Heart right ventricle (tissue), 16 donors: ENCODE data around the gene TIMM10B. TPM values are rescaled to one million over a fixed set of nuclear protein-coding genes. Genes with fewer than 3 reads are reported as not detected.
A peak's percentile ranks its signal among the peaks of the same experiment; 100 is the strongest.

Source experiments
- ATAC-seq, 8 donors: fragments of 200-7000 bp; cut with Tn5 transposase; one replicate each; pipeline ENCODE4 v1.9.1; 2020; ENCODE audit warnings: mild to moderate bottlenecking in 8 of 8, moderate library complexity in 8 of 8, moderate number of reproducible peaks in 1 of 8
- DNase-seq, 2 donors: peaks; one replicate each; pipeline ENCODE4 v3.0.0-alpha.2; 2020
- H3K27ac ChIP-seq, 10 donors: fragments of 200-600 bp; sonication (generic) in 2 of 10; one replicate each; pipeline versions ENCODE4 v1.5.0 to v1.8.0; 2020 to 2022; ENCODE audit warnings: mild to moderate bottlenecking in 3 of 10
- H3K27me3 ChIP-seq, 7 donors: fragments of 200-600 bp; one replicate each; pipeline ENCODE4 v1.8.0; 2021 to 2022; ENCODE audit warnings: mild to moderate bottlenecking in 2 of 7
- H3K36me3 ChIP-seq, 9 donors: fragments of 200-600 bp; sonication (generic) in 1 of 9; one replicate each; pipeline versions ENCODE4 v1.5.0 to v1.8.0; 2020 to 2022; ENCODE audit warnings: mild to moderate bottlenecking in 2 of 9
- H3K4me1 ChIP-seq, 9 donors: fragments of 200-600 bp; sonication (generic) in 1 of 9; one replicate each; pipeline versions ENCODE4 v1.5.0 to v1.8.0; 2020 to 2022; ENCODE audit warnings: mild to moderate bottlenecking in 4 of 9
- H3K4me3 ChIP-seq, 10 donors: fragments of 200-600 bp; sonication (generic) in 2 of 10; one replicate each; pipeline versions ENCODE4 v1.5.0 to v1.8.0; 2020 to 2022; ENCODE audit warnings: mild to moderate bottlenecking in 7 of 10, moderate library complexity in 2 of 10
- H3K9me3 ChIP-seq, 11 donors: fragments of 200-600 bp in 10 of 11; sonication (generic) in 2 of 11; one replicate each; pipeline versions ENCODE4 v1.5.0 to v1.8.0; 2013 to 2022; ENCODE audit warnings: mild to moderate bottlenecking in 2 of 11, control low read depth in 1 of 11, moderate library complexity in 1 of 11
- CTCF ChIP-seq, 9 donors: fragments of 200-600 bp; sonication (generic) in 2 of 9; IDR thresholded peaks; one replicate each; pipeline versions ENCODE4 v1.5.0 to v1.8.0; 2021 to 2022; ENCODE audit warnings: antibody characterized with exemption in 9 of 9, mild to moderate bottlenecking in 5 of 9, moderate library complexity in 1 of 9
- WGBS, 2 donors: extraction: QIAGEN DNeasy Blood & Tissue Kit; methylation state at CpG; one replicate each; pipeline ENCODE4 v1.1.7; 2013; ENCODE audit warnings: inconsistent platforms in 1 of 2; 5-methylcytosine and 5-hydroxymethylcytosine counted together
- intact Hi-C, 10 donors: fragments of 100-400 bp; cut with DNase I; formaldehyde crosslinking; loops; one replicate each; pipeline versions ENCODE4 v1.11.1 to v1.14.2; 2022
- polyA plus RNA-seq, 2 donors: library from polyadenylated mRNA; stranded (reverse); fragments of 200-250 nt; gene quantifications; one replicate each; pipeline ENCODE4 v1.2.3, GENCODE V29; 2013
- total RNA-seq, 10 donors: library from RNA; stranded (reverse); fragmentation: NEBNext Ultra II Directional in 3 of 10; extraction: Animal tissue kit (Norgen Biotek cat#: 25700) in 3 of 10; gene quantifications; one replicate each; pipeline versions ENCODE4 v1.2.1 to v1.2.4, GENCODE V29; 2021 to 2023
- donor health status: Arrhythmogenic right ventricular cardiomyopathy.
- donor health status: ischemic (EF 13 %, LVEDD 7.1; RV severe dilation, severe dysfunction).
- donor health status: healthy with polysubstance abuse.
- donor health status: DM: no; HTN: yes; CAD: no.
- donor health status: DM: no; HTN: no; CAD: no.
- donor health status: ischemic (EF 25% LVEDD 6.9; RV normal size, moderate dysfunction).
- donor health status: ischemic (EF 25% LVEDD 5.7; RV mildly dilated, moderate dysfunction).
- donor health status: healthy.
- donor health status: DM: yes; HTN: yes; CAD: no.
- donor health status: Ischemic cardiomyopathy.
- donor health status: ischemic (EF 35%, LVEDD 5.7; RV mildly dilated, moderate dysfunction).
- donor health status: nonischemic (EF 11% LVEDD 7.7; RV severe dilation, severe dysfunction).
- donor health status: DM: yes; HTN: yes; CAD: no.
- donor health status: PGD.
- donor health status: ischemic (EF 29% LVEDD 5.4; RV normal size, mild dysfunction).
- donor health status: nonischemic (EF 23%, LVEDD 6.1; RV moderate dilation, normal function).

TIMM10B gene
- total and polyA plus RNA-seq, 12 donors = 10.0 to 21.6 (median 16.5) TPM

- H3K36me3 ChIP-seq = no peaks in the 10 kb centered on the region
- no peaks in the 10 kb centered on the region for H3K9me3 ChIP-seq
- no peaks in the 10 kb centered on the region for H3K27me3 ChIP-seq
- TF ChIP-seq CTCF (IDR thresholded peaks at IDR 0.05) = no peak
- no peak for ATAC-seq
- peaks cover 0 to 19% (median 0%) of the 10 kb centered on the region in 9 donors for H3K4me1 ChIP-seq
- intact Hi-C loops = loop anchor here in 3 of 10 donors (5.0 kb wide), 1 partner anchor 70 kb away; no protein-coding TSS in a partner anchor
- WGBS, 2 donors = 93% methylated on average over 12 of the region's 12 CpGs
- H3K4me3 ChIP-seq = no peak overlapping the region
- no peak for DNase-seq
- no peak overlapping the region for H3K27ac ChIP-seq
Measured at GRCh38 chr11:6437423-6437822, 43.9 kb upstream of the TIMM10B start.

- intact Hi-C loops = loop anchor here in 3 of 10 donors (5.0 kb wide), 1 partner anchor 69 kb away; no protein-coding TSS in a partner anchor
- Histone ChIP-seq H3K4me3 (no peak overlapping the region), H3K36me3 (no peaks in the 10 kb centered on the region), H3K27me3 (no peaks in the 10 kb centered on the region), H3K9me3 (no peaks in the 10 kb centered on the region), H3K27ac (no peak overlapping the region), H3K4me1 (peaks cover 0 to 19% (median 0%) of the 10 kb centered on the region in 9 donors)
- 65% methylated on average over 3 of the region's 3 CpGs for WGBS, 2 donors
- ATAC-seq (peak in 2 of 8 donors; percentile 18 to 26), DNase-seq (no peak)
- no peak for TF ChIP-seq CTCF (IDR thresholded peaks at IDR 0.05)
Measured at GRCh38 chr11:6437993-6438392, 43.3 kb upstream of the TIMM10B start.

- ATAC-seq (peak in 5 of 8 donors; percentile 49 to 73 (median 62)), DNase-seq (peak in 1 of 2 donors; percentile 28)
- 3 to 8% methylated on average over 1 of the region's 1 CpG for WGBS, 2 donors
- intact Hi-C loops = loop anchor here in 3 of 10 donors (5.0 kb wide), 1 partner anchor 68 kb away; no protein-coding TSS in a partner anchor
- Histone ChIP-seq H3K36me3 (no peaks in the 10 kb centered on the region), H3K4me1 (peaks cover 0 to 19% (median 0%) of the 10 kb centered on the region in 9 donors), H3K27ac (no peak overlapping the region), H3K27me3 (no peaks in the 10 kb centered on the region), H3K9me3 (no peaks in the 10 kb centered on the region), H3K4me3 (no peak overlapping the region)
- TF ChIP-seq CTCF (IDR thresholded peaks at IDR 0.05) = peak; percentile 12 to 73 (median 69)
Measured at GRCh38 chr11:6438979-6439571, 42.2 kb upstream of the TIMM10B start.

GRCh38 chr11:6440906-6441358 is 40.4 kb upstream of the TIMM10B start, which contains the start of gene HPX:
HPX (minus strand) TSS chr11:6440987; CDS start chr11:6440963, 24 bp downstream.
- Histone ChIP-seq H3K36me3 (no peaks in the 10 kb centered on the region), H3K4me3 (no peak within 1 kb of the TSS), H3K27me3 (no peaks in the 10 kb centered on the region), H3K27ac (no peak within 1 kb of the TSS), H3K9me3 (no peaks in the 10 kb centered on the region), H3K4me1 (peaks cover 0 to 19% (median 0%) of the 10 kb centered on the region in 9 donors)
- WGBS, 2 donors = 72 to 77% methylated on average over 3 of the region's 3 CpGs
- no peak for TF ChIP-seq CTCF (IDR thresholded peaks at IDR 0.05)
- DNase-seq = no peak
- no peak for ATAC-seq
- intact Hi-C loops = loop anchor here in 5 of 10 donors (2.0 to 5.0 kb wide), 4 partner anchors 59 to 66 kb away; no protein-coding TSS in a partner anchor
